CD4-positive, CD25-positive, alpha-beta regulatory T cell (primary cell): ENCODE data around the gene ZNF148. TPM values are rescaled to one million over a fixed set of nuclear protein-coding genes. Genes with fewer than 3 reads are reported as not detected.

ENCODE experiments used
- ATAC-seq, 2 donors: fragments of 150-1000 bp; cut with Tn5 transposase; one replicate each; pipeline ENCODE4 v1.10.0; 2021; ENCODE audit warnings: low read depth in 2 of 2, moderate number of reproducible peaks in 2 of 2, moderate library complexity in 1 of 2
- DNase-seq, 3 donors: peaks; one replicate each; pipeline versions ENCODE4 v3.0.0 to v3.0.0-alpha.2; 2012 to 2022; ENCODE audit warnings: mixed read lengths in 1 of 3
- H3K27ac ChIP-seq: one replicate; pipeline ENCODE4 v1.7.0; 2013; ENCODE audit warnings: mild to moderate bottlenecking, low read length; ENCODE audit not compliant: insufficient read depth, poor library complexity, severe bottlenecking
- H3K27me3 ChIP-seq: one replicate; pipeline ENCODE4 v1.7.0; 2013; ENCODE audit warnings: low read length; ENCODE audit not compliant: control insufficient read depth, insufficient read depth
- H3K36me3 ChIP-seq: one replicate; pipeline ENCODE4 v1.7.0; 2013; ENCODE audit warnings: mild to moderate bottlenecking, low read length, moderate library complexity; ENCODE audit not compliant: control insufficient read depth, insufficient read depth
- H3K4me1 ChIP-seq: 2 replicates; pipeline ENCODE4 v1.7.0; 2013; ENCODE audit warnings: mild to moderate bottlenecking, low read length; ENCODE audit not compliant: insufficient read depth, control insufficient read depth, poor library complexity, severe bottlenecking
- H3K4me3 ChIP-seq: one replicate; pipeline ENCODE4 v1.7.0; 2013; ENCODE audit warnings: low read depth, mild to moderate bottlenecking, low read length, moderate library complexity
- H3K9me3 ChIP-seq, 2 experiments: 1 replicate in 1 of 2; 2 replicates in 1 of 2; pipeline ENCODE4 v1.7.0; 2013; ENCODE audit warnings: low read length in 2 of 2, mild to moderate bottlenecking in 1 of 2, moderate library complexity in 1 of 2; ENCODE audit not compliant: control insufficient read depth in 2 of 2
- H3K27ac Mint-ChIP-seq, 3 donors: one replicate each; pipeline ENCODE4 v1.8.0; 2020 to 2022; ENCODE audit warnings: mild to moderate bottlenecking in 3 of 3, mixed read lengths in 3 of 3, moderate library complexity in 2 of 3
- H3K27me3 Mint-ChIP-seq: one replicate; pipeline ENCODE4 v1.8.0; 2022; ENCODE audit warnings: mild to moderate bottlenecking, mixed read lengths
- H3K36me3 Mint-ChIP-seq: one replicate; pipeline ENCODE4 v1.8.0; 2020; ENCODE audit warnings: mixed read lengths
- H3K4me1 Mint-ChIP-seq, 4 donors: one replicate each; pipeline ENCODE4 v1.8.0; 2020 to 2022; ENCODE audit warnings: mixed read lengths in 4 of 4, mild to moderate bottlenecking in 1 of 4
- H3K4me3 Mint-ChIP-seq, 4 donors: one replicate each; pipeline ENCODE4 v1.8.0; 2020 to 2022; ENCODE audit warnings: mild to moderate bottlenecking in 4 of 4, mixed read lengths in 4 of 4, moderate library complexity in 3 of 4
- H3K9me3 Mint-ChIP-seq, 7 donors: one replicate each; pipeline ENCODE4 v1.8.0; 2020 to 2022; ENCODE audit warnings: mixed read lengths in 7 of 7, mild to moderate bottlenecking in 3 of 7, moderate library complexity in 2 of 7
- polyA plus RNA-seq, 4 donors: library from polyadenylated mRNA; unstranded; fragments of 300-500 nt; fragmentation: Illumina TruSeq; gene quantifications; one replicate each; pipeline ENCODE4 v1.2.3, GENCODE V29; 2021
- total RNA-seq: library from RNA; stranded (reverse); gene quantifications from one replicate; pipeline ENCODE4 v1.2.3, GENCODE V29; 2022

Gene ZNF148
- total and polyA plus RNA-seq, 5 donors from 2014 or later, result 50.6 to 75.0 (median 63.8) TPM

DNA sequence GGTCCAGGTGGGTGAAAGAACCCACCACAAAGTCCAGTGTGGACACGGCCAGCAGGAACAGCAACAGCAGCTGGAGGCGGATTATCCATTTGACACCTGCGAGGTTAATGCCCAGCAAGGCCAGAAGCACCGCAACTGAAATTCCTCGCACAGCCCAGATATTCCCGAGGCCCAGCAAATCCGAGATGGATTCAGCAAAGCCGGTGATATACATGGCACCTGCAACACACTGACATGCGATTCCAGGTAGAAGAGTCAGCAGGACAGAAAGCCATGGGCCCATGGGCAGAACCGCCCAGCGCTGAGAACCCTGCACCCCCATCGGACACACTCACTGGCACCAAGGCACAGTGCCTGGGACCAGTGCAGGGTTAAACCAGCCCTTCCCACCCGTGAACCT, 197.4 kb downstream of the ZNF148 start:
- no peak for ATAC-seq
- no peak overlapping the region for H3K4me3 ChIP-seq
- H3K27me3 Mint-ChIP-seq, result peaks cover 4% of the 10 kb centered on the region

More for the DNA sequence above, 197.4 kb downstream of the ZNF148 start:
- H3K4me3 Mint-ChIP-seq, result no peak overlapping the region
- H3K27ac ChIP-seq, result no peak overlapping the region
- no peaks in the 10 kb centered on the region for H3K36me3 ChIP-seq
- H3K9me3 ChIP-seq, result no peaks in the 10 kb centered on the region
- no peak overlapping the region for H3K27ac Mint-ChIP-seq
- H3K9me3 Mint-ChIP-seq, result peaks cover 0 to 11% (median 3%) of the 10 kb centered on the region in 7 donors
- H3K4me1 ChIP-seq, result no peaks in the 10 kb centered on the region
- DNase-seq, result no peak
- H3K36me3 Mint-ChIP-seq, result no peaks in the 10 kb centered on the region
- H3K4me1 Mint-ChIP-seq, result peaks cover 0 to 2% (median 0%) of the 10 kb centered on the region in 4 donors
- no peaks in the 10 kb centered on the region for H3K27me3 ChIP-seq

Other genes starting within 250 kb of the ZNF148 start
- gene SLC12A8, start 162.6 kb downstream of the ZNF148 start, total RNA-seq, result not detected
- gene SLC12A8, start 162.6 kb downstream of the ZNF148 start, polyA plus RNA-seq, result not detected
- gene SNX4, start 144.9 kb upstream of the ZNF148 start, total RNA-seq, result 24.6 TPM
- 10 to 100 TPM; 23.0 to 36.6 (median 26.9) TPM for gene SNX4, start 144.9 kb upstream of the ZNF148 start, polyA plus RNA-seq
- gene OSBPL11, start 220.2 kb upstream of the ZNF148 start, total RNA-seq, result 11.4 TPM
- 1 to 10 TPM; 6.8 to 8.2 (median 7.6) TPM for gene OSBPL11, start 220.2 kb upstream of the ZNF148 start, polyA plus RNA-seq